Superior temporal gyrus (tissue), 1 donor: ENCODE measurements around the gene GOLGA6L1.
"Not testable (repeated sequence)": the region's sequence is repeated elsewhere in the genome, so short reads cannot be mapped to it uniquely, and the experiment has no call there.

Experiments used
- DNase-seq: peaks from one replicate; pipeline ENCODE4 v3.0.0-alpha.2; 2016; ENCODE audit errors: extremely low spot score

GOLGA6L1 gene, protein sequence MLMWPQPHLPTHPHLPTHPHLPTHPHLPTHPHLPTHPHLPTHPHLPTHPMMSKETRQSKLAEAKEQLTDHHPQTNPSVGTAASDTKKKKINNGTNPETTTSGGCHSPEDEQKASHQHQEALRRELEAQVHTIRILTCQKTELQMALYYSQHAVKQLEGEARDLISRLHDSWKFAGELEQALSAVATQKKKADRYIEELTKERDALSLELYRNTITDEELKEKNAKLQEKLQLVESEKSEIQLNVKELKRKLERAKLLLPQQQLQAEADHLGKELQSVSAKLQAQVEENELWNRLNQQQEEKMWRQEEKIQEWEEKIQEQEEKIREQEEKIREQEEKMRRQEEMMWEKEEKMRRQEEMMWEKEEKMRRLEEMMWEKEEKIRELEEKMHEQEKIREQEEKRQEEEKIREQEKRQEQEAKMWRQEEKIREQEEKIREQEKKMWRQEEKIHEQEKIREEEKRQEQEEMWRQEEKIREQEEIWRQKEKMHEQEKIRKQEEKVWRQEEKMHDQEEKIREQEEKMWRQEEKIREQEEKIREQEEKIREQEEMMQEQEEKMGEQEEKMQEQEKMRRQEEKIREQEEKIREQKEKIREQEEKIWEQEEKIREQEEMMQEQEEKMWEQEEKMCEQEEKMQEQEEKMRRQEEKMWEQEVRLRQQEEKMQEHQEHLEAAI

DNA sequence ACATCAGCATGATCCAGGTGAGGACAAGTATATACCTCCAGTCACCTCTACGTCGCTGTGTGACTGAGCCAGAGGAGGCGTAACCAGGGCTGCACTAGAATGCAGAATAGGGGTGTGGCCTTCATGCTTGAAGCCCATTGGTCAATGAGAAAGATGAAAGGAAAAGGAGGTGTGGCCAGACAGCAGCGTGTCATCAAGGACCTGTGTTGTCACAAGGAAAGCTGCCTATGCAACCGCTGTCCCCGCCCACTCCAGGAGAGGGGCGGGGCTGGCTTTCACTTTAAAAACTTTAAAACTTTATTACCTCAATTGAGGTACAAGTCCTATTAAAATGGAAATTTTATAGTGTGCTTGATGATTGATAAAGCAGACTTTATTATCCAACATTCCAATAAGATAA is at the start of gene GOLGA6L1:
TSS of gene GOLGA6L1 (minus strand) at position 101 of the 400 bp plus-strand sequence. CDS start at position 10, 91 bp downstream.
- DNase-seq = not testable (repeated sequence)

DNA sequence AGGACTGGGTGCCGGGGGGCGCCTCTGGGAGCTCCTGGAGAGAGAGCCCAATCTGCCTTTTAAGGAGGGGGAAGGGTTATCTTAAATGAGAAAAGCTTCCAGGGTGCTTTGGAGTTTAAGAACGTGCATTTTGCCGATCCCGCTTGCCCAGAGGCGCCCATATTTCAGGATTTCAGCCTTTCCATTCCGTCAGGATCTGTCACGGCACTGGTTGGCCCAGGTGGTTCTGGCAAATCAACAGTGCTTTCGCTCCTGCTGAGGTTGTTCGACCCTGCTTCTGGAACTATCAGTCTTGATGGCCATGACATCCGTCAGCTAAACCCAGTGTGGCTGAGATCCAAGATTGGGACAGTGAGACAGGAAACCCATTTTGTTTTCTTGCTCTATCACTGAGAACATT is 44.6 kb upstream of the GOLGA6L1 start:
- not testable (repeated sequence) for DNase-seq

DNA sequence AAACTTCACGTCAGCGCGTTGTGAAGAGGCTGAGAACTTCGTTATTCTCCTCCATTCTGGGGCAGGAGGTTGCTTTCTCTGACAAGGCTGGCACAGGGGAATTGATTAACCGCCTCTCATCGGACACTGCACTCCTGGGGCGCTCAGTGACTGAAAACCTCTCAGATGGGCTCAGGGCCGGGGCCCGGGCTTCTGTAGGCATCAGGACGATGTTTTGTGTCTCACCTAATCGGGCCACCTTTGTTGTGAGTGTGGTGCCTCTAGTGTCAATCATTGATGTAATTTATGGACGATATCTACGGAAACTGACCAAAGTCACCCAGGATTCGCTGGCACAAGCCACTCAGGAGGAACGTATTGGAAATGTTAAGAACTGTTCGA is 43.9 kb upstream of the GOLGA6L1 start:
- DNase-seq = not testable (repeated sequence)

DNA sequence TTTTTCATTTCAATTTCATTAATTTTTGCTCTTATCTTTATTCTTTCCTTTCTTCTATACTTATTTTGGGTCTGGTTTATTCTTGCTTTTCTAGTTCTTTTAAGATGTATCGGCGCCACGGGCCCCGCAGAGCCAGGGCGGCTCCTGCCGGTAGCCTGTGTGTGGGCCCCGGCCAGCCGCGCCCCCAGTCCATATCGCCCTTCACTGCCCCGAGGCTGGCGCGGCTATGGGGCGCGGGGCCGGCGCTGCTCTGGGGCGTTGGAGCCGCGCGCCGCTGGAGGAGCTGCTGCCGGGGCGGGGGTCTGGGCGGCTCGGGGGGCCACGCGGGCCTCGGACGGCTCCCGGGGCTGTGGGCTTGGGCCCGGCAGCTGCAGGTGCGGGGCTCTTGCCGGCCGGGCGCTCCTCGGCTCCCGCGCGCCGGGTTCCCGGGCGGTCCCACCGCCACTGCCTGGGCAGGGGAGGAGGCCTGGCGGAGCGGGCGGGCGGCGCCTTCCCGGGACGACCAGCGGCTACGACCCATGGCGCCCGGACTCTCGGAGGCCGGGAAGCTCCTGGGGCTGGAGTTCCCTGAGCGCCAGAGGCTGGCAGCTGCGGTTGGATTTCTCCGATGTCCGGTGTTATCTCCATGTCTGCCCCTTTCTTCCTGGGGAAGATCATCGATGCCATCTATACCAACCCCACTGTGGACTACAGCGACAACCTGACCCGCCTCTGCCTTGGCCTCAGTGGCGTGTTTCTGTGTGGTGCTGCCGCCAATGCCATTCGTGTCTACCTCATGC is 43.3 kb upstream of the GOLGA6L1 start:
- not testable (repeated sequence) for DNase-seq

DNA sequence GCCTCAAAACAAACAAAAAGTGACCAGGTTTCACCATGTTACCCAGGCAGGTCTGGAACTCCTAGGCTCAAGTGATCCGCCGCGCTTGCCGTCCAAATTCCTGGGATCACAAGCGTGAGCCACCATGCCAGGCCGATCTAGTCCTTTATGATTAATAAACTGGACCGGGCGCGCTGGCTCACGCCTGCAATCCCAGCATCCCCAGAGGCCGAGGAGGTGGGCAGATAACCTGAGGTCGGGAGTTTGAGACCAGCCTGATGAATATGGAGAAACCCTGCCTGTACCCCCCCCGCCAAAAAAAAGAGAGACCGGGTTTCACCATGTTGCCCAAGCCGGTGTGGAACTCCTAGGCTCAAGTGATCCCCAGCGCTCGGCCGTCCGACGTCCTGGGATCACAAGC is 40.1 kb upstream of the GOLGA6L1 start:
- not testable (repeated sequence) for DNase-seq

DNA sequence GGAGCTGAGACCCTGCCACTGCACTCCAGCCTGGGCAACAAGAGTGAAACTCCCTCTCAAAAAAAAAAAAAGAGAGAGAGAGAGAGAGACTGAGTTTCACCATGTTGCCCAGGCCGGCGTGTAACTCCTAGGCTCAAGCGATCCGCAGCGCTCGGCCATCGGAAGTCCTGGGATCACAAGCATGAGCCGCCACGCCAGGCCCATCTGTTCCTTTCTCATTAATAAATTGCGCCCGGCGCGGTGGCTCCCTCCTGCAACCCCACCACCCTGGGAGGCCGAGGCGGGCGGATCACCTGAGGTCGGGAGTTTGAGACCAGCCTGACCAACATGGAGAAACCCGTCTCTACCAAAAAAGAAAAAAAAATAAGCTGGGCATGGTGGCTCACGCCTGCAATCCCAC is 39.0 kb upstream of the GOLGA6L1 start:
- DNase-seq = not testable (repeated sequence)

DNA sequence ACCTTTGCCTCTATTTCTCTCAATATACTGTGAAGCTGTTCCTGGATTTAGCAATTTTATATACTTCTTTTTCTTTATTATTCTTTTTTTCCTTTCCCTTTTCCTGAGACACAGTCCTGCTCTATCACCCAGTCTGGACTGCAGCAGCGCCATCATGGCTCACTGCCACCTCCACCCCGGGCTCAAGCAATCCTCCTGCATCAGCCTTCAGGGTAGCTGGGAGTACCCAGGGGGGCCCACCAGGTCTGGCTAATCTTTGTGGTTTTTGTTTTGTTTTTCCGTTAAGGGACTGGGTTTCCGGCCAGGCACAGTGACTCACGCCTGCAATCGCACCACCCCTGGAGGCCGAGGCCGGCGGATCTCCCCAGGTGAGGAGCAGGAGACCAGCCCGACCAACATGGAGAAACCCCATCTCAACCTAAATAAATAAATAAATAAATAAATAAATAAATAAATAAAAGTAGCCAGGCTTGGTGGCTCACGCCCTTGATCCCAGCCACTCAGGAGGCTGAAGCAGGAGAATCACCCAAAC is 38.1 kb upstream of the GOLGA6L1 start:
- not testable (repeated sequence) for DNase-seq

DNA sequence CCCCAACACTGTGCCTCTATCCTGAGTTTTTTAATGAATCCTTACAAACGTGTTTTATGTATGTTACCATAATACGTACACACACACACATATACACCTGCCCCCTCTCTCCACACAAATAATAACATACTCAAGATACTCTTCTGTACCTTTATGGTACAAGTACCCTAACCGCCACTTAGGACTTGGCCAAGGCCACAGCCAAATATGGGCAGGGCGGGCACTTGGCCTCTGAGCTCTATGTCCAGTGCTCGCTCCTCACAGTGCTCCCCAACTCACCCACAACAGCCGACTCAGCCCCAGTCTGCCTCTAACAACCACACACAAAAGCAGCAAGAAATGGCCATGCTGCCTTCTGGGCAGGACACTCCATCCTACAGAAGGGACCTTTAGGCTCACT is 3.8 kb downstream of the GOLGA6L1 start:
- DNase-seq = not testable (repeated sequence)

DNA sequence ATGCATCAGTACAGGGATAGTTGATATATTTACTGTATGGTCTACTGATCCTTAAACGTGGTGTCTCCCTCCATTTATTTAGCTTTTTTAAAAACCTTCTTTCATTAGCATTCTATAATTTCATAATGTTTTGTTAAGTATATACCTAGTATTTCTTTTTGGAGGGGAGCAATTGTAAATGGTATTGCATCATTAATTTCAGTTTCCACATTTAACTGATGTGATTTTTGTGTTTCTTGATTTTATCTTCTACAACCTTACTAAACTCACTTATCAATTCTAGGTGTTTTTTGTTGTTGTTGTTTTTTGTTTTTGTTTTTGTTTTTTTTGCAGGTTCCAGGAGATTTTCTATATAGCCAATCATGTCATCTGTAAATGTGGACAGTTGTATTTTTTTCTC is 18.4 kb downstream of the GOLGA6L1 start:
- DNase-seq = no peak

DNA sequence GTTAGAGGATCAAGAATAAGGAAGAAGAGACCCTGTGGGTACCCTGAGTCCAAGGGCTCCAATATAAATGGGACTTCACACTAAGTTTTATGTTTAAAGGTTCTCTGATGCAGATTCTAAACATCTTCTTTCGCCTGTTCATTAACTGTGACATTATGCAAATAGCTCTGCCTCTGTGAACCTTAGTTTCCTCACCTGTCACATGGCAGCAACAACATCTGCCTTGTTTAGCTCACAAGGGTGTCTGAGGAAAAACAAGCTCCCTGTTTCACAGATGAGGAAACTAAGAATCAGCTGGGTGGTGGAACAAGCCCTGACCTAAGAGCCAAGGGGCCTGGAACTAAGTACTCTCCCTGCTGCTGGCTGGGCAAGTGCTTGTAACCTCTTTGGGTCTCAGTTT is 40.8 kb downstream of the GOLGA6L1 start:
- no peak for DNase-seq

DNA sequence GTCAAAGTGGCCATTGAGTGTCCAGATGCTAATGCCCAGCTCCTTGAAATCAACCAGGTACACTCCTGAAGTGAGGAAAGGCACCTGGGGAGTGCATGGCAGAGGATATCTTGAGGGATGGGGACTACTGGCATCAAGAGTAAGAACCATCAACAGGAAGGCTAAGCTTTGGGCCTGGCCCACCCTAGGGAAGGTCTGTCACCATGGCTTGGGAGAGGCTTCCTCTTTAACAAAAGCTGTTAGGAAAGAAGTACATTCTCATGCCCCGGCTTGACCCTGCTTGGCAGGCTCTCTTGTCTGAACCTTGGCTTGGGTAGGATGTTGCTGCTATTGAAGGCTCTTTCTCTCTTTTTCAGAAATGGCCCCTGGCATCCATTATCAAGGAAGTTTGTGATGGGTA is 53.5 kb downstream of the GOLGA6L1 start:
- DNase-seq = no peak

DNA sequence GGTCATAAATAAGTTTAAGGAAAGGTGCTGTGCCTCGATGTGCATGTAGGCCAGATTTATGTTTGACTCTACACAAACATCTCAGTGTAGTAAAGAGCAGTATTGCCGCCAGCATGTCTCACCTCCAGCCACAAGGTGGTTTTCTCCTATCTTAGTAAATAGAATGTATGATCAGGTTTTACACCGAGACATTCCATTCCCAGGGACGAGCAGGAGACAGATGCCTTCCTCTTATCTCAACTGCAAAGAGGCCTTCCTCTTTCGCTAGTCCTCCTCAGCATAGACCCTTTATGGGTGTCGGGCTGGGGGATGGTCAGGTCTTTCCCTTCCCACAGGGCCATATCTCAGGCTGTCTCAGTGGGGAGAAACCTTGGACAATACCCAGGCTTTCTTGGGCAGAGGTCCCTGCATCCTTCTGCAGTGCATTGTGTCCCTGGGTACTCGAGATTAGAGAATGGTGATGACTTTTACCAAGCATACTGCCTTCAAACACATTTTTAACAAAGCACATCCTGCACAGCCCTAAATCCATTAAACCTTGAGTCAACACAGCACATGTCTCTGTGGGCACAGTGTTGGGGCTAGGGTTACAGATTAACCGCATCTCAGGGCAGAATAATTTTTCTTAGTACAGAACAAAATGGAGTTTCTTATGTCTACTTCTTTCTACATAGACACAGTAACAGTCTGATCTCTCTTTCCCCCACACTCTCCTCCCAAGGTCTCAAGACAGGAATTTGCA is 54.5 kb downstream of the GOLGA6L1 start:
- not testable (repeated sequence) for DNase-seq

DNA sequence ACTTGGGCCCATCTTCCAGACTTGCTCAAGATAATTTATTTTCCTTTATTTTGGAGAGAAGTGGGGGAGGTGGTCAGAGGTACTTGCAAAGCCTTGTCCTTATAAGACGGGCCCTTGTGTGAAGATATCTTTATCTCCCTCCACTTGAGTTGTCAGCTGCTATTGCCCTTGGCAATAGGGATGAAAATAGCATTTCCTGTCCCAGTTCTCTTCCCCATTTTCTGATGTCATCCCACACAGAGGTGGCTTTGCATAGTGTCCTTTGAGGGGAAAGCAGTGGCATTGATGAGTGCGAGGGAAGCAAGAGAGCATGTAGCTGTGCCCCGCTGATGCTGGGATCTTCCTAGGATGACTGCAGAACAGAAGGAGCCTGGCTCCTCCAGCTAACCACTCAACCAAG is 55.4 kb downstream of the GOLGA6L1 start:
- peak; percentile 27 for DNase-seq

DNA sequence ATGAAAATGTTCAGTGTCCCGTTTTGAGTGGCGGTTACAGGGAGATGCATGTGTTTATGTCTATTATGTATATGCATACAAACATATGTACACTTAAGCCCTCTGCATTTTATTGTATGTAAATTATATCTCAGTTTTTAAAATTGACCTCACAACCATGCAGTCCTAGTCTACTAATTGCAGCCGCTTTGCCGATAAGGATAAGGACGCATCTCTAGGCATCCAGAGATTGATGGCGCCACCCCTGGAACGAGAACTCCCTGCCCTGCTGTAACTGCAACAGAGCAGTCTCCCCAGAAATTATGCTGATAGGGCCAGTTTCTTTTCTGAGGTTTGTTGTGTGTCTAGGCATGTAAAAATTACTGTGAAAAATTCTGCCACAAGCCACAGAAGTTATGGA is 56.9 kb downstream of the GOLGA6L1 start:
- DNase-seq = no peak
